ENCODE results near the gene CLCF1.

CLCF1 gene

GRCh38 chr11:67379061-67380058 lies 6.0 kb upstream of the CLCF1 start:
- peak; percentile 66 for DNase-seq
- no peak overlapping the region for H2AFZ ChIP-seq (ENCODE audit: low read depth, low read length)
- H3K4me2 ChIP-seq (ENCODE audit: low read length, poor library complexity, severe bottlenecking), result no peak overlapping the region
- peak overlapping the region; percentile 37 for H2BK120ac ChIP-seq (ENCODE audit: low read depth, low read length)
- no peaks in the 10 kb centered on the region for H3K27me3 ChIP-seq (ENCODE audit: control insufficient read depth in 1 of 2, insufficient read depth in 1 of 2, low read length in 2 of 2)
- H3K18ac ChIP-seq (ENCODE audit: low read depth in 1 of 2, low read length in 2 of 2), result peak overlapping the region; percentile 68 to 86
- peak overlapping the region; percentile 73 for H3K9ac ChIP-seq (ENCODE audit: low read length)
- H2BK15ac ChIP-seq (ENCODE audit: low read depth, poor library complexity, severe bottlenecking), result peak overlapping the region; percentile 96
- no peak overlapping the region for H3K23ac ChIP-seq (ENCODE audit: low read length in 2 of 2)
- H3K9me3 ChIP-seq (ENCODE audit: control insufficient read depth, low read length), result no peaks in the 10 kb centered on the region
- peak overlapping the region; percentile 86 for H4K91ac ChIP-seq (ENCODE audit: low read length)
- H3K79me1 ChIP-seq (replicated peaks; ENCODE audit: low read length, poor library complexity, severe bottlenecking), result peaks cover 7% of the 10 kb centered on the region
- H3K4me1 ChIP-seq (ENCODE audit: control insufficient read depth, insufficient read depth, low read depth, low read length), result peaks cover 54% of the 10 kb centered on the region
- H3K27ac ChIP-seq (ENCODE audit: low read length, poor library complexity, severe bottlenecking), result no peak overlapping the region
- H3K4ac ChIP-seq (ENCODE audit: low read depth in 1 of 2, low read length in 2 of 2), result peak overlapping the region; percentile 42 to 83
- H3K4me3 ChIP-seq (ENCODE audit: insufficient read depth in 1 of 2, low read depth in 1 of 2, low read length in 2 of 2), result no peak overlapping the region
- H3K14ac ChIP-seq (ENCODE audit: low read length in 2 of 2), result peak overlapping the region in 1 of 2 experiments; percentile 50
- H3K36me3 ChIP-seq (ENCODE audit: control insufficient read depth in 1 of 2, insufficient read depth in 2 of 2, low read depth in 1 of 2, low read length in 2 of 2), result no peaks in the 10 kb centered on the region
- H2BK5ac ChIP-seq (ENCODE audit: low read depth, low read length, poor library complexity, severe bottlenecking), result no peak overlapping the region
- WGBS, result 68% methylated on average over 20 of the region's 23 CpGs
- peak overlapping the region; percentile 90 for H4K8ac ChIP-seq (ENCODE audit: low read length)
- H2AK5ac ChIP-seq (ENCODE audit: low read length, severe bottlenecking), result peak overlapping the region; percentile 78
- H2BK12ac ChIP-seq (ENCODE audit: low read length in 2 of 2), result peak overlapping the region; percentile 46 to 64

GRCh38 chr11:67378544-67378943 lies 5.1 kb upstream of the CLCF1 start:
- H4K91ac ChIP-seq (ENCODE audit: low read length), result peak overlapping the region; percentile 86
- no peak for DNase-seq
- no peaks in the 10 kb centered on the region for H3K27me3 ChIP-seq (ENCODE audit: control insufficient read depth in 1 of 2, insufficient read depth in 1 of 2, low read length in 2 of 2)
- no peak overlapping the region for H3K4me3 ChIP-seq (ENCODE audit: insufficient read depth in 1 of 2, low read depth in 1 of 2, low read length in 2 of 2)
- no peak overlapping the region for H3K4ac ChIP-seq (ENCODE audit: low read depth in 1 of 2, low read length in 2 of 2)
- H2BK5ac ChIP-seq (ENCODE audit: low read depth, low read length, poor library complexity, severe bottlenecking), result no peak overlapping the region
- H3K4me1 ChIP-seq (ENCODE audit: control insufficient read depth, insufficient read depth, low read depth, low read length), result peaks cover 54% of the 10 kb centered on the region
- peak overlapping the region; percentile 56 for H2AK5ac ChIP-seq (ENCODE audit: low read length, severe bottlenecking)
- no peak overlapping the region for H3K23ac ChIP-seq (ENCODE audit: low read length in 2 of 2)
- no peak overlapping the region for H3K4me2 ChIP-seq (ENCODE audit: low read length, poor library complexity, severe bottlenecking)
- H2AFZ ChIP-seq (ENCODE audit: low read depth, low read length), result no peak overlapping the region
- no peak overlapping the region for H3K27ac ChIP-seq (ENCODE audit: low read length, poor library complexity, severe bottlenecking)
- no peaks in the 10 kb centered on the region for H3K9me3 ChIP-seq (ENCODE audit: control insufficient read depth, low read length)
- H3K9ac ChIP-seq (ENCODE audit: low read length), result peak overlapping the region; percentile 73
- H2BK120ac ChIP-seq (ENCODE audit: low read depth, low read length), result no peak overlapping the region
- no peaks in the 10 kb centered on the region for H3K36me3 ChIP-seq (ENCODE audit: control insufficient read depth in 1 of 2, insufficient read depth in 2 of 2, low read depth in 1 of 2, low read length in 2 of 2)
- 97% methylated on average over 4 of the region's 4 CpGs for whole genome bisulfite sequencing
- H3K79me1 ChIP-seq (replicated peaks; ENCODE audit: low read length, poor library complexity, severe bottlenecking), result peaks cover 7% of the 10 kb centered on the region
- no peak overlapping the region for H4K8ac ChIP-seq (ENCODE audit: low read length)
- H2BK12ac ChIP-seq (ENCODE audit: low read length in 2 of 2), result peak overlapping the region in 1 of 2 experiments; percentile 64
- no peak overlapping the region for H2BK15ac ChIP-seq (ENCODE audit: low read depth, poor library complexity, severe bottlenecking)
- peak overlapping the region in 1 of 2 experiments; percentile 86 for H3K18ac ChIP-seq (ENCODE audit: low read depth in 1 of 2, low read length in 2 of 2)
- H3K14ac ChIP-seq (ENCODE audit: low read length in 2 of 2), result no peak overlapping the region

- H2AFZ ChIP-seq (ENCODE audit: low read depth, low read length), result no peak overlapping the region
- H2BK15ac ChIP-seq (ENCODE audit: low read depth, poor library complexity, severe bottlenecking), result no peak overlapping the region
- no peak overlapping the region for H3K4me2 ChIP-seq (ENCODE audit: low read length, poor library complexity, severe bottlenecking)
- H2BK5ac ChIP-seq (ENCODE audit: low read depth, low read length, poor library complexity, severe bottlenecking), result no peak overlapping the region
- 95% methylated on average over 6 of the region's 6 CpGs for WGBS
- no peak overlapping the region for H2BK120ac ChIP-seq (ENCODE audit: low read depth, low read length)
- peak overlapping the region in 1 of 2 experiments; percentile 41 for H3K23ac ChIP-seq (ENCODE audit: low read length in 2 of 2)
- no peaks in the 10 kb centered on the region for H3K9me3 ChIP-seq (ENCODE audit: control insufficient read depth, low read length)
- H4K91ac ChIP-seq (ENCODE audit: low read length), result peak overlapping the region; percentile 24
- peak overlapping the region in 1 of 2 experiments; percentile 45 for H2BK12ac ChIP-seq (ENCODE audit: low read length in 2 of 2)
- H3K4me3 ChIP-seq (ENCODE audit: insufficient read depth in 1 of 2, low read depth in 1 of 2, low read length in 2 of 2), result no peak overlapping the region
- H3K9ac ChIP-seq (ENCODE audit: low read length), result no peak overlapping the region
- H3K14ac ChIP-seq (ENCODE audit: low read length in 2 of 2), result no peak overlapping the region
- peaks cover 50% of the 10 kb centered on the region for H3K4me1 ChIP-seq (ENCODE audit: control insufficient read depth, insufficient read depth, low read depth, low read length)
- H3K36me3 ChIP-seq (ENCODE audit: control insufficient read depth in 1 of 2, insufficient read depth in 2 of 2, low read depth in 1 of 2, low read length in 2 of 2), result peaks cover 0 to under 1% of the 10 kb centered on the region in 2 experiments
- H4K8ac ChIP-seq (ENCODE audit: low read length), result no peak overlapping the region
- no peak overlapping the region for H3K4ac ChIP-seq (ENCODE audit: low read depth in 1 of 2, low read length in 2 of 2)
- DNase-seq, result no peak
- H2AK5ac ChIP-seq (ENCODE audit: low read length, severe bottlenecking), result peak overlapping the region; percentile 71
- H3K27ac ChIP-seq (ENCODE audit: low read length, poor library complexity, severe bottlenecking), result no peak overlapping the region
- H3K79me1 ChIP-seq (replicated peaks; ENCODE audit: low read length, poor library complexity, severe bottlenecking), result peaks cover 7% of the 10 kb centered on the region
- H3K27me3 ChIP-seq (ENCODE audit: control insufficient read depth in 1 of 2, insufficient read depth in 1 of 2, low read length in 2 of 2), result no peaks in the 10 kb centered on the region
- peak overlapping the region in 1 of 2 experiments; percentile 6 for H3K18ac ChIP-seq (ENCODE audit: low read depth in 1 of 2, low read length in 2 of 2)
Observed at GRCh38 chr11:67376873-67377808, 3.7 kb upstream of the CLCF1 start.
